Activated CD8-positive, alpha-beta T cell treated with anti-CD3 and anti-CD28 coated beads for 36 hours (primary cell): ENCODE data around the gene KMO. TPM values are rescaled to one million over a fixed set of nuclear protein-coding genes. Genes with fewer than 3 reads are reported as not detected.

ENCODE experiments used
- ATAC-seq: fragments of 200-7000 bp; cut with Tn5 transposase; one replicate; pipeline ENCODE4 v1.10.0; 2021; ENCODE audit warnings: mild to moderate bottlenecking, moderate library complexity
- CTCF ChIA-PET: fragments of 350-600 bp; sonication (Branson Sonifier 250); formaldehyde crosslinking; loops from one replicate; lab custom pipeline; 2021; ENCODE audit warnings: antibody characterized with exemption; lab: Charles Lee
- POLR2A ChIA-PET: fragments of 350-600 bp; sonication (Branson Sonifier 250); formaldehyde crosslinking; loops from one replicate; lab custom pipeline; 2021; ENCODE audit warnings: antibody characterized with exemption; lab: Charles Lee
- DNase-seq: peaks from one replicate; pipeline ENCODE4 v3.0.0-alpha.2; 2020
- H3K27ac Mint-ChIP-seq: one replicate; pipeline ENCODE4 v1.8.0; 2021; ENCODE audit warnings: mild to moderate bottlenecking, mixed read lengths
- H3K27me3 Mint-ChIP-seq: one replicate; pipeline ENCODE4 v1.8.0; 2021; ENCODE audit warnings: mixed read lengths
- H3K36me3 Mint-ChIP-seq: one replicate; pipeline ENCODE4 v1.8.0; 2021; ENCODE audit warnings: low read depth, mixed read lengths
- H3K4me1 Mint-ChIP-seq: one replicate; pipeline ENCODE4 v1.8.0; 2021; ENCODE audit warnings: low read depth, mixed read lengths
- H3K4me3 Mint-ChIP-seq: one replicate; pipeline ENCODE4 v1.8.0; 2021; ENCODE audit warnings: mild to moderate bottlenecking, moderate library complexity, mixed read lengths
- H3K9me3 Mint-ChIP-seq: one replicate; pipeline ENCODE4 v1.8.0; 2021; ENCODE audit warnings: mixed read lengths
- intact Hi-C: fragments of 100-400 bp; cut with micrococcal nuclease; formaldehyde crosslinking; loops from one replicate; pipeline ENCODE4 v1.10.0; 2022
- total RNA-seq, 2 experiments: library from RNA; stranded (reverse); gene quantifications; one replicate each; pipeline ENCODE4 v1.2.3, GENCODE V29; 2021
- TF ChIP-seq, protein P1 (sequence below): fragments of 200-600 bp; IDR thresholded peaks from one replicate; pipeline ENCODE4 v1.8.0; 2022; ENCODE audit warnings: antibody characterized with exemption, mild to moderate bottlenecking

Gene KMO
- total RNA-seq, 2 experiments from 2014 or later = 0.18 TPM; not detected in 1

DNA sequence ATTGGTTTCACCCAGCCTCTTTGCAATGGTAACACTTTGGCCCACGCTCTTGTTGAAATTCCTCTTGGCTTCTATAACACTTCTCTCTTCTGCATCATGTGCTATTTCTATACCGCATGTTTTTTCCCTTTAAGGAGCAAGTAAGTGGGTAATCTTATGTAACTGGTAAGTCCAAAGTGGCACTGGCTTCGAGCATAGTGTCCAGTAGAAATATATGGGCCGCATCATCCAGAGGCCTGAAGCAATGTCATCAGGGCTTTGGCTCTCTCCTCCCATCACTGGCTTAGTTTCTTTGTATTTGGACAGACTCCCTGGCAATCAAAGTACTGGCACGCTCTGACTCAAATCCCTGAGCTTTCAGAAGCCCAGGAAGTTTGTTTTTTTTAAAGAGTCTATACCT, 90.5 kb downstream of the KMO start:
- ATAC-seq = no peak
- intact Hi-C loops = no loop called here
- CTCF ChIA-PET = interaction anchor here (4.1 kb wide), 1 partner anchor 11 kb away, joined by 20 read pairs; no protein-coding TSS in a partner anchor

DNA sequence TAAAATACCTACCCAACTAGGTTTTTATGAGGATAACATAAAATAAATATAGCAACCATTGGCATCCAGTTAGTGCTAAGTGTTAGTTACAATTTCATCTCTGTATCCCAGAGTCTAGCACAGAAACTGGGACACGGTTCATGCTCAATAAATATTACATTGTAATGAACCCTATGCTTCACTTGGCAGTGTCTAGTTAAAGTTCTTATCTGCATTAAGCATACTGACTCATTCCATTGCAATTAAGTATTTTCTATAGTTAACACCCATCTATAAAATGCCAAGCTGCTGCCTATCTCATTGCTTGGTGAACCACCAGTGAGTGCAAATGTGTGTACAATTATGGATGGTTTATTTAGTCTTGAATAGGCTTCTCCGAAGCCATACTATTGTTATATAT, 92.8 kb downstream of the KMO start:
- TF ChIP-seq, protein P1, sequence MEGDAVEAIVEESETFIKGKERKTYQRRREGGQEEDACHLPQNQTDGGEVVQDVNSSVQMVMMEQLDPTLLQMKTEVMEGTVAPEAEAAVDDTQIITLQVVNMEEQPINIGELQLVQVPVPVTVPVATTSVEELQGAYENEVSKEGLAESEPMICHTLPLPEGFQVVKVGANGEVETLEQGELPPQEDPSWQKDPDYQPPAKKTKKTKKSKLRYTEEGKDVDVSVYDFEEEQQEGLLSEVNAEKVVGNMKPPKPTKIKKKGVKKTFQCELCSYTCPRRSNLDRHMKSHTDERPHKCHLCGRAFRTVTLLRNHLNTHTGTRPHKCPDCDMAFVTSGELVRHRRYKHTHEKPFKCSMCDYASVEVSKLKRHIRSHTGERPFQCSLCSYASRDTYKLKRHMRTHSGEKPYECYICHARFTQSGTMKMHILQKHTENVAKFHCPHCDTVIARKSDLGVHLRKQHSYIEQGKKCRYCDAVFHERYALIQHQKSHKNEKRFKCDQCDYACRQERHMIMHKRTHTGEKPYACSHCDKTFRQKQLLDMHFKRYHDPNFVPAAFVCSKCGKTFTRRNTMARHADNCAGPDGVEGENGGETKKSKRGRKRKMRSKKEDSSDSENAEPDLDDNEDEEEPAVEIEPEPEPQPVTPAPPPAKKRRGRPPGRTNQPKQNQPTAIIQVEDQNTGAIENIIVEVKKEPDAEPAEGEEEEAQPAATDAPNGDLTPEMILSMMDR = no peak
- Mint-ChIP-seq H3K27me3 (no peaks in the 10 kb centered on the region), H3K4me1 (peaks cover 16% of the 10 kb centered on the region), H3K9me3 (no peaks in the 10 kb centered on the region), H3K27ac (no peak overlapping the region), H3K4me3 (no peak overlapping the region), H3K36me3 (peaks cover 10% of the 10 kb centered on the region)
- ChIA-PET CTCF (interaction anchor here (4.1 kb wide), 1 partner anchor 12 kb away, joined by 37 read pairs; no protein-coding TSS in a partner anchor), POLR2A (interaction anchor here (1.0 kb wide), 1 partner anchor 12 kb away, joined by 3 read pairs; no protein-coding TSS in a partner anchor)
- no peak for DNase-seq
- intact Hi-C loops = loop anchor here (5.0 kb wide), 1 partner anchor 222 kb away; the partner anchor contains the start of gene EXO1
- no peak for ATAC-seq

More for the DNA sequence above, 90.5 kb downstream of the KMO start:
- DNase-seq = no peak
- no peaks in the 10 kb centered on the region for H3K27me3 Mint-ChIP-seq
- peaks cover 6% of the 10 kb centered on the region for H3K36me3 Mint-ChIP-seq
- peaks cover 7% of the 10 kb centered on the region for H3K4me1 Mint-ChIP-seq
- no peak overlapping the region for H3K27ac Mint-ChIP-seq
- TF ChIP-seq, protein P1 = no peak
- H3K4me3 Mint-ChIP-seq = no peak overlapping the region
- no peaks in the 10 kb centered on the region for H3K9me3 Mint-ChIP-seq
- POLR2A ChIA-PET = interaction anchor here (1.2 kb wide), 1 partner anchor 60 kb away, joined by 3 read pairs; no protein-coding TSS in a partner anchor

DNA sequence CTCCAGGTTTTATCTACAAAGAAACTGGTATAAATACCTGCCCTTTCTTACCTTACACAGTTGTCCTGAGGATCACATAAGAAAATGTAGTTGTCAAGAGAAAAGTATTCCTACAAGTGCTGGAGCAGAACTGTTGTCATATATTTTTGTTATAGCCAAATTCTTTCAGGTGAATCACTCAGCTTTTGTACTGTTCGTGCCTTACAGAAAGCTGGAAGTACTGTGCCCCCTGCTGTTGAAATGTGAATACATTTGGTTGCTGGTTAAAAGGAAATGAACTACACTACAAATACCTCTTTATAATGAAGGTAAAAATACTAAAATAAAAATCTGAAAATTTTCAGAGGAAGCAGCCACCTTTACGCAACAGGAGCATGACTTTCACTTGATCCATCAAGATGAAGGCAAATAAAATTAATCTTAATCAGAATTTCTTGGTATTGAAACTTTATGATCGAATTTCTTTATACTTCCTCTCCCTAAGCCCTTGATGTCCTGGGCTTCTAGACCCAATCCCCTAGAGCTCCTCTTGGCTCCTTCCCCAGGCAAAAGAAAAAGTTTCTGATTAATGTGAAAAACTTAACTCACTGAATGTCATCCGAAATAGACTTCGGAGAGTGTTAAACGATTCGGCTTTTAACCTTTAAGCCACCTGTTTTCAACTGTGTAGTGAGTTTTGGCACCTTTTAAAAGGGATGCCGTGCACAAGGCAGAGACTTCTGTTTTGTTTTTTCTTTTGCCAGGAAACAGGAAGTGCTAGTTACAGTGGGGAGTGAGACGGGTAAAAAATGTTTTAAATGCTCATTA, 95.5 kb downstream of the KMO start:
- DNase-seq (peak; percentile 59), ATAC-seq (peak; percentile 91)
- TF ChIP-seq, protein P1 = peak; percentile 73
- intact Hi-C loops = loop anchor here (2.0 to 5.0 kb wide), 2 partner anchors 97 to 220 kb away; partner anchors contain the start of gene EXO1
- H3K36me3 Mint-ChIP-seq = peaks cover 16% of the 10 kb centered on the region
- peak overlapping the region; percentile 85 for H3K27ac Mint-ChIP-seq
- ChIA-PET POLR2A (interaction anchor here (0.9 kb wide), 1 partner anchor 10 kb away, joined by 3 read pairs; no protein-coding TSS in a partner anchor), CTCF (interaction anchor here (0.8 to 4.1 kb wide), 15 partner anchors 10 to 371 kb away, joined by 3 to 37 read pairs (median 4); partner anchors contain the start of genes KMO and MAP1LC3C)
- H3K9me3 Mint-ChIP-seq = no peaks in the 10 kb centered on the region
- no peaks in the 10 kb centered on the region for H3K27me3 Mint-ChIP-seq
- peak overlapping the region; percentile 53 for H3K4me3 Mint-ChIP-seq
- peaks cover 31% of the 10 kb centered on the region for H3K4me1 Mint-ChIP-seq

DNA sequence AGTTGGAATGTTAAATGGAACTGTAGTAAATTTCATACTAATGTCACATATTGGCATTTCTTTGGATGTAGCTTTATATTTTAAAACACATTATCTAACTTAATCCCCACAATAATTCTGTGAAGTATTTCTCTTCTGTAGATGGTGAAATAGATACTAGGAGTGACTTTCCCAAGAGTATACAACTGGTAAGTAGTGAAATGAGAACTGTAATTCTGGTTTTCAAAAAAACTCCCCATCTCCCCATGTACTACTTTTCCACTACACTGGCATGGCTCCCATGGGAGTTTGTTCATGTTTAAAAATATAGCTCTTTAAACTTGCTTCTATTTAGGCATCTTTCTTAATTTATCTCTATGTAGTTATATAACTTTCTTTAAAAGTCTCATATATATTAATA, 97.8 kb downstream of the KMO start:
- peaks cover 31% of the 10 kb centered on the region for H3K36me3 Mint-ChIP-seq
- ChIA-PET POLR2A (interaction anchor here (1.9 kb wide), 1 partner anchor 10 kb away, joined by 4 read pairs; the partner anchor contains the start of genes CHML and OPN3), CTCF (interaction anchor here (1.0 to 1.8 kb wide), 4 partner anchors 11 to 210 kb away, joined by 3 to 13 read pairs (median 4); no protein-coding TSS in a partner anchor)
- no peak for DNase-seq
- no peak for ATAC-seq
- TF ChIP-seq, protein P1 = no peak
- H3K27me3 Mint-ChIP-seq = no peaks in the 10 kb centered on the region
- H3K4me1 Mint-ChIP-seq = peaks cover 42% of the 10 kb centered on the region
- H3K4me3 Mint-ChIP-seq = no peak overlapping the region
- intact Hi-C loops = no loop called here
- H3K27ac Mint-ChIP-seq = no peak overlapping the region
- no peaks in the 10 kb centered on the region for H3K9me3 Mint-ChIP-seq
